MV-4-11 (cell line): ENCODE results near the gene UGT2A1.
A peak's percentile ranks its signal among the peaks of the same experiment; 100 is the strongest.
"Not testable (repeated sequence)": the region's sequence is repeated elsewhere in the genome, so short reads cannot be mapped to it uniquely, and the experiment has no call there.

Experiments
- DNase-seq: peaks from one replicate; lab custom pipeline; 2025; lab: John Stamatoyannopoulos, UW

UGT2A1 gene

DNA sequence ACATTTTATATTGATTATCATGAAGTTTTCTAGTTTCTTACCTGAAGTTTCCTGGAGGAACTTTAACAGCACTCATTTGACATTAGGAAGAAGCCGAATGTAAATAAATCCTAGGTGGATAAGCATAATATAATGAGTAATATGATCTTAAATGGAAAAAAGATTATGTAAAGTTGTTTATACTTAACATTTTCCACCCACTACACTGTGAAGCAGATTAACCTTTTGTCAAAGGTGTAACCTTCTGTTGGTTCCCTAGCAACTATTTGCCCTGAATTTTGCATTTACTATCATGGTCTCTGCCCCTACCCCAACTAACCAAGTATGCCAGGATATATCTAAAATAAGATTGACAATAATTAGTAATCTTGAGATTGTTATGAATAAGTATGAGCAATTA, at the start of gene UGT2A1:
UGT2A1 (minus strand) TSS at position 101 of the 400 bp plus-strand sequence. CDS start 5,603 bp downstream, outside the sequence.
- DNase-seq, result no peak

DNA sequence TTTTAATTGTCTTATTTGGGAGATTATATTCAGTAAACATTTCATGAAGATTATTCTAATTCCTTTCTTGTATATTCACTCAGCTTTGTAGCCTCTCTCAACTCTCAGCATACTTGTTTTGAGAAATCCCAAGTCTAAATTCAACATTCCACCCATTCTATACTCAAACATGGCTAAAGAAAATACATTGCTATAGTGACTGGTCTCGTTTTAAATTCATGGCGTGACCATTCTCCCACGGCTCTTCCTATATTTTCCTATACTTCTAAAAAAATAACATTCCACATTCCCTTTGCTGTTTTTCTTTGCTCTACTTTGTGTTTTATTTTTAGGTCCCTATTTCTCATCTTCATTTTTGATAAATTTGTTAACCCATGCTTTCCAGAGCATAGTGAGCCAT, 49.2 kb upstream of the UGT2A1 start:
- no peak for DNase-seq

DNA sequence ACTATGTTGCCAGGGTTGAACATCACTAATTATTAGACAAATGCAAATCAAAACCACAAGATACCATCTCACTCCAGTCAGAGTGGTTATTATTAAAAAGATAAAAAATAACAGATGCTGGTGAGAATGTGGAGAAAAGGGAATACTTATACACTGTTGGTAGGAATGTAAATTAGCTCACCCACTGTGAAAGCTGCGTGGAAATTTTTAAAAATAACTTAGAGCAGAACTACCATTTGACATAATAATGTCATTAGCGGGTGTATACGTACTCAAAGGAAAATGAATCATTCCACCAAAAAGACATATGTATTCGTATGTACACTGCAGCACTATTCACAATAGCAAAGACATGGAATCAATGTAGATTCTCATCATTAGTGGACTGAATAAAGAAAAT, 48.6 kb upstream of the UGT2A1 start:
- no peak for DNase-seq

DNA sequence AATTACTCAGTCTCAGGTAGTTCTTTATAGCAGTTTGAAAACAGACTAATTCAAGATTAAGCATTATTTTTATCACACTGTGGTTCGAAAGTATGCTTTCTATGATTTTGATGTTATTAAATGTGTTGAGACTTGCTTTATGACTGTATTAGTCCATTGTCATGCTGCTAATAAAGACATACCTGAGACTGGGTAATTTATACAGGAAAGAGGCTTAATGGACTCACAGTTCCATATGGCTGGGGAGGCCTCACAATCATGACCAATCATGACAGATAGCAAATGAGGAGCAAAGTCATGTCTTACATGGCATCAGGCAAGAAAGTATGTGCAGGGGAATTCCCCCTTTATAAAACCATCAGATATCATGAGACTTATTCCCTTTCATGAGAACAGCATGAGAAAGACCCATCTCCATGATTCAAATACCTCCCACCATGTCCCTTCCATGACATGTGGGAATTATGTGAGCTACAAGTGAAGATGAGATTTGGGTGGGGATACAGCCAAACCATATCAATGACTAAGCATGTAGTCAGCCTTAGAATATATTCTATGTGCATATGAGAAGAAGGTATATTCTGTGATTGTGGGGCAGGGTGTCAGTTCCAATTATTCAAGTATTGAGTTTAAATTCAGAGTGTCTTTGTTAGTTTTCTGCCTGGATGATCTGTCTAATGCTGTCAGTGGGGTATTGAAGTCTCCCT, 44.6 kb upstream of the UGT2A1 start:
- no peak for DNase-seq

DNA sequence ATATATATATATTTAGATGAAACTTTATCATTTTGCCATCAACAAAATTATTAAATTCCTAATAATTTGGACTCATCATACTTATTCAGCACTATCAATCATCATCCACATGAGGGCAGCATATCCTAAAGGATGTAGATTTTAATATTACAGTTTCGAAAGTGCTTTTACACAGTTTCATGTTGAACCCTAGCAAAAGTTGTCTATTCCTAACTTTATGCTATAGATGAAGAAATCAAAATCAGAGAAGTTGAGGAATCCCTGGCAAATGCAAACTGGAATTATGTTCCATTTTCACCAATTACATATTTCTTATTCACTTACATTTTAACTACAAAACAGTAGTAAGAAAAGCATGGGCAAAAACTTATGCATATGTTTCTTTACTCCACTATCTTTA, 36.6 kb upstream of the UGT2A1 start:
- DNase-seq, result peak; percentile 9

DNA sequence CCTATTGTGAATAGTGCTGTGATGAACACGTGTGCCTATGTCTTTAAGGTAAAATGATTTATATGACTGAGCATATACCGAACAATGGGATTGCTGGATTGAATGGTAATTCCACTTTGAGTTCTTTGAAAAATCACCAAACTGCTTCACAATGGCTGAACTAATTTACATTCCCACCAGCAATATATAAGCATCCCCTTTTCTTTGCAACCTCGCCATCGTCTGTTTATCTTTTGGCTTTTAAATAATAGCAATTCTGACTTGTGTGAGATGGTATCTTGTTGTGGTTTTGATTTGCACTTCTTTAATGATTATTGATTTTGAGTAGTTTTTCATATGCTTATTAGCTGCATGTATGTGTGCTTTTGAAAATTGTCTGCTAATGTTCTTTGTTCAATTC, 31.8 kb upstream of the UGT2A1 start:
- no peak for DNase-seq

DNA sequence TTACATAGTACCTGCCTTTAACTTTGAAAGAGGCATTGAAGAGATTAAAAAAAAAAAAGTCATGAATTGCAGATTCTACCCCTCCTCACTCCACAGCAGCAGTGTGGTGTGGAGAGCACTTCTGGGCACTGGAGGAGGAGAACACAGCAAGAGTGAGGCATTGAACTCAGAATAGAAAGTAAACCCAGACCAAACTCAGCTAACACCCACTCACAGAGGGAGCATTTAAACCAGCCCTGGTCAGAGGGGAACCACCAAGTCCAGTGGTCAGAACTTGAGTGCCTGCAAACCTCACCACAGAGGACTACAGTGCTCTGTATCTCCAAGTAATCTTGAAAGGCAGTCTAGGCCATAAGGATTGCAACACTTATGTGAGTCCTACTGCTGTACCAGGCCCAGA, 15.6 kb upstream of the UGT2A1 start:
- DNase-seq, result peak; percentile 33

DNA sequence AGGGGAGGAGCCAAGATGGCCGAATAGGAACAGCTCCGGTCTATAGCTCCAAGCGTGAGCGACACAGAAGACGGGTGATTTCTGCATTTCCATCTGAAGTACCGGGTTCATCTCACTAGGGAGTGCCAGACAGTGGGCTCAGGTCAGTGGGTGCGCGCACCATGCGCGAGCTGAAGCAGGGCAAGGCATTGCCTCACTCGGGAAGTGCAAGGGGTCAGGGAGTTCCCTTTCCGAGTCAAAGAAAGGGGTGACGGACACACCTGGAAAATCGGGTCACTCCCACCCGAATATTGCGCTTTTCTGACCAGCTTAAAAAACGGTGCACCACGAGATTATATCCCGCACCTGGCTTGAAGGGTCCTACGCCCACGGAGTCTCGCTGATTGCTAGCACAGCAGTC, 11.0 kb upstream of the UGT2A1 start:
- not testable (repeated sequence) for DNase-seq

DNA sequence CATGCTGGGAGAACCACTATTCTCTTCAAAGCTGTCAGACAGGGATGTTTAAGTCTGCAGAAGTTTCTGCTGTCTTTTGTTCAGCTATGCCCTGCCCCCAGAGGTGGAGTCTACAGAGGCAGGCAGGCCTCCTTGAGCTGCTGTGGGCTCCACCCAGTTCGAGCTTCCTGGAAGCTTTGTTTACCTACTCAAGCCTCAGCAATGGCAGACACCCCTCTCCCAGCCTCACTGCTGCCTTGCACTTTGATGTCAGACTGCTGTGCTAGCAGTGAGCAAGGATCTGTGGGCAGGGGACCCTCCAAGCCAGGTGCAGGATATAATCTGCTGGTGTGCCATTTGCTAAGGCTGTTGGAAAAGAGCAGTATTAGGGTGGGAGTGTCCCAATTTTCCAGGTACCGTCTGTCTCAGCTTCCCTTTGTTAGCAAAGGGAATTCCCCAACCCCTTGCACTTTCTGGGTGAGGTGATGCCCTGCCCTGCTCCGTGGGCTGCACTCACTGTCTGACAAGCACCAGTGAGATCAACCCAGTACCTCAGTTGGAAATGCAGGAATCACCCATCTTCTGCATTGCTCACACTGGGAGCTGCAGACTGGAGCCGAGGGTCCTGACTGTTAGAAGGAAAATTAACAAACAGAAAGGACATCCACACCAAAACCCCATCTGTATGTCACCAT, 8.2 kb upstream of the UGT2A1 start:
- not testable (repeated sequence) for DNase-seq

DNA sequence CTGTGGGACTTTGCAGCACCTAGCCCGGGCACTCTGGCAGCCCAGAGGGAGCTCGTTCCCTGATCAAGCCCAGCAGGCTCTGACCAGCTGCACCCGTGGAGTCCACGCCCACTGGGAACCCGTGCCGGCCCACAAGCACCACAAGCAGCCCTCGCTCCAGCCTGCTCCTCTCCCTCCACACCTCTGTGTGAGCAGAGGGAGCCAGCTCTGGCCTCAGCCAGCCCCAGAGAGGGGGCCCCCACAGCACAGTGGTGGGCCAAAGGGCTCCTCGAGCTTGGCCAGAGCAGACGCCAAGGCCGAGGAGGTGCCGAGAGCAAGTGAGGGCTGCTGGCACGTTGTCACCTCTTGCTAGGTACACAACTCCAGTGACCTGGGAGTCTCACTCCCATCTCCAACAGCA, 5.1 kb upstream of the UGT2A1 start:
- DNase-seq, result no peak

DNA sequence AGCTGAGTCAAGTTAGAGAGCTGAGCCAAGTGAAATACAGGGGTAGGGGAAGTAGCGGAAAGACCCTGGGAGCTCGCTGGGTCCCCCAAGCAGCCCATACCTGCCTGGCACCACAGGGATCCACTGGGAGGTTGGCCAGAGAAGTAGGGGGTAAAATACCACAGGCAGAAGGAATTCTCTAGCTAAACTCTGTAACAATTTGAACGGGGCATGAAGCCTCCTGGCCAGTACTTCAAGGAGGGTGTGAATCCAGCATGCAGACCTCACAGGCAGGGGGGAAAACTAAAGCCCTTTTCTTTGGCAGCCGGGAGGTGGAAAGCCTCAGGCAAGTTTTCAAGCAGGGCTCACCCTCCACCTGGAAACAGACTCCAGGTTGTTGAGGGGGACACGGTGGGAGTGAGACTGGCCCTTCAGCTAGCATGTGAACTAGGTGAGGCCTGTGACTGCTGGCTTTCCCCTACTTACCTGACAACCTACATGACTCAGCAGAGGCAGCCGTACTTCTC, 3.7 kb upstream of the UGT2A1 start:
- no peak for DNase-seq

DNA sequence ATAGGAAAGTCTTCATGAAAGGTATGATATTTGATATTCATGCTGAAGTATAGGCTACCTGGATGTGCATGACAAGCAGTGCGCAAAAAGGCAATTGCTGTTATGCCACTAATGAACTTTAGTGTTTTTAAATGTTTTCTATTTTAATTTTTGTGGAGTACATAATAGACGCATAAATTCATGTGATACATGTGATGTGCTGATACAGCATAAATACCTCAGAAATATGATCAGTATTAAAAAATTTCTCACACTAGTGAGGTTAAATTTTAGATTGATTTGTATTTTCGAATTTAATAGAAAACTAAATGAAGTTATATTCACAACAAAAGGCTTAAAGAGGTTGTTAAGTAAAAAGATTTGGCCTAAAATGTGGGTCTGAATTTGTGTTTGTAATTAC, 2.2 kb downstream of the UGT2A1 start:
- no peak for DNase-seq

DNA sequence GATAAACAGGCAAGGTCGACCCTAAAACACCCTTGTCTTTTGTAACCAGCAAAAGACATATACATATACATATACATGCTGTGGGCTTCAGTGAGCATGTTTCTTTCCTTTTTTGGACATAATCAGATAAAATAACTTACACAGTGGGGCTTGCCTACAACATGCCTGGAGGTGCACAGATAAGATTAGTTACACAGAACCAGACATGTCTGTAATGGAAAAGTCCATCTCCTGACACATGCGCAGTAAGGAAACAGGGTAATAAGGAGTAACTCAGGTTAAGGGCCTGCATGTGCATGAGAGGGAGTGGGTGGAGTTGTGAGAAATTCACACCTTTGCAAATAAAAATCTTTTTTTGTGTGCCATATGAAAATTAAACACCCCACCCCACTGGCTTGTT, 3.4 kb downstream of the UGT2A1 start:
- no peak for DNase-seq

DNA sequence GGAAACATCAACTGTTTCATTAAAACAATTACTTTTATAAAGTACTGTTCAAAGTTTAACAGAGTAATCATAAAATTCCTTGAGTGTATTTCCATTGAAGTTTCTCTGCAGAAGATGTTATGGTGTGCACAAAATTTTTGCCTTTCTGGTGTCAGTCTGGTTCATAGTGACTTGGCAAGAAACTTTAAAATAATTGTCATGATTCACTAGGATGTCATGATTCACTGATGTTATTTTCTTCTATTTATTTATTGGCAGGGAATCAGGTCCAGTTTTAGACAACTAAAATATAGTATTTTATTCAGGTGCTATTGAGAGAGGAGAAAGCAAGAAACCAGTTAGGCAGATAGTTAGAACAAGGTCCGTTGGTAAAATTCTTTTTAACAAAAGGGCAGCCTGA, 3.8 kb downstream of the UGT2A1 start:
- no peak for DNase-seq

DNA sequence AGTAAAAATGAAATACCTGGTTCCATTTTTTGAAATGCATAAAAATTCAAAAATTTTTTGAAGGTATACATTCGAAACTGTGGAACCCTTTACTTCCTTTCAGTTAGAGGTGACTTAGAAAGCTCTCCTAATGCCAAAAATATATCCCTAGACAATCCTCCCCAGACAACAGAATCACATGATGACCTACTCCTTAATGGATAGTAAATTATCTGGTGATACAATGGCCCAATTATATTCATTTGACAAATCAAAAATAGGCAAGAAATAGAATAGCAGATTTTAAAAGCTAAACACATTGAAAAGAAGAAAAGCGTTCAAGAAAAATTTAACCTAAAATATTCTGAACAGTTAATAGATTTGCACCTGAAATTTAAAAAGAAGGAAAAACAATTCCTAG, 10.1 kb downstream of the UGT2A1 start:
- no peak for DNase-seq

DNA sequence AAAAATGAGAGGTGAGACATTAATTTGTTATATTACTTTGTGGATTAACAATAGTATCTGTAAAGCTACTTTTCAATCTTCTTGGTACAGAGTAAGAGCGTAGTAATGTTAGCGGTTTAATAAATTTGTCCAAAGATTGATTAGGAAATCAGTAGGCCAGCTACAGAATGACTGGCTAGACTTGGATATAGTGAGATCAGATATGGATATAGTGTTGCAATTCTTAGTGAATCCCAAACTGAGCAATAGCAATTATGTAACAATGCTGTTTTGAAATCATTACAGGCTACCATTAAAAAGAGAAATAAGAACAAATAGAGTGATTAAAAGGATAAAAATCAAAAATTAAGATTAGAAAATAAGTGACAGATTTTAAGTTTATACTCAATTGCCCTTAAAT, 12.8 kb downstream of the UGT2A1 start:
- no peak for DNase-seq

DNA sequence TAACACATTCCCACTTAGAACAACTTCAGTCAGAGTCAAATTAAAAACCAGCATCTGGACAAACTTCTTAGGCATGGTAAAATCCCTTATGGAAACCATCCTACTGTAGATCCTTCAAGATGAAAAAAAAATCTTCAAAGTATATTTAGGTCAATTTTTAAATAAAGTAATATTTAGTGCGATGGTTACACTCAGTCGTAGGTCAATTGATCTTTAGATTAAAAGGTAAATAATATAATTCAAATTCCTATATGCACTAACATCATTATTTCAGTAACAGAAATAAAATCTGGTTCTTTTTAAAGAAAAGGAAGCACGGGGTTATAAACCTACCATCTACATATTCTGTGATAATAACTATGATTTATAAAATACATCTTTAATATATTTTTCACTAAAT, 13.5 kb downstream of the UGT2A1 start, which contains the start of gene UGT2A2:
UGT2A2 (minus strand) TSS at position 101 of the 400 bp plus-strand sequence; CDS start at position 99, 2 bp downstream.
- DNase-seq, result no peak

DNA sequence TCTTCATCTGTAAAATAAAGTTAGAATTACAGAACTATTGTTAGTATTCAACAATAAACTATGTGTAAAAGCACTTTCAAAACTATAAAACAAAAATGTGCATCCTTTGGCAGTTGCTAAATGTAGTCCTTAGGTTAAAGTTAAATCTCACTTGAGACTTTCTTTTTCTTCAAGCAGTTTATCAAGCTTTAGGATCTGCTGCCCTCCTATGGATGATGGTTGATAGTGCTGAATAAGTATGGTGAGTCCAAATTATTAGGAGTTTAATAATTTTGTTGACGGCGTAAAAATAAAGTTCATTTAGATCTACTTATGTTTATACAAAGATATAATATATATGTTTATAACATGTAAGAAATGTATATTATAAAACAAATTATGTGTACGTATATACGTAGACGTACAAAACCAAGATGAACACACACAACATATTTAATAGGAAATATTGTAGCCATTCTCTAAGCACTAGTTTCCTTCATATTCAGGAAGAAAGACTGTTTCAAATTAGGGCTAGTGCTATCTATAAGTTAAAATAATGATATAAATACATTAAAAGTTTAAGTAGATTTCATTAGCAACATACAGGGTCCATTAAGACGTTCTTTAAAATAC, 35.9 kb downstream of the UGT2A1 start:
- DNase-seq, result peak; percentile 13

DNA sequence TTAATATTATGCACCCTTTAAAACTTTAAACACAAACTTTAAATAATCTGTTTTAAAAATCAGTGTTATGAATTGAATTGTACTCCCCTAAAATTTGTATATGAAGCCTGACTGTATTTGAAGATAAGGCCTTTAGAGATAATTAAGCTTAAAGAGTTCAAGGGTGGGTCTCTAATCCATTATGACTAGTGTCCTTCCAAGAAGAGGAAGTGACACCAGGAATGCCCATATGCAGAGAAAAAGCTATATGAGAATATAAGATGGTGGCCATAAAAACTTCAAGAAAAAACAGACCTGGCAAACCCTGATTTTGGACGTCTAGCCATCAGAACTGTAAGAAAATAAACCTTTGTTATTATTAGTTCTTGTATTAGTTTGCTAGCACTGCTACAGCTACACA, 42.6 kb downstream of the UGT2A1 start:
- no peak for DNase-seq

DNA sequence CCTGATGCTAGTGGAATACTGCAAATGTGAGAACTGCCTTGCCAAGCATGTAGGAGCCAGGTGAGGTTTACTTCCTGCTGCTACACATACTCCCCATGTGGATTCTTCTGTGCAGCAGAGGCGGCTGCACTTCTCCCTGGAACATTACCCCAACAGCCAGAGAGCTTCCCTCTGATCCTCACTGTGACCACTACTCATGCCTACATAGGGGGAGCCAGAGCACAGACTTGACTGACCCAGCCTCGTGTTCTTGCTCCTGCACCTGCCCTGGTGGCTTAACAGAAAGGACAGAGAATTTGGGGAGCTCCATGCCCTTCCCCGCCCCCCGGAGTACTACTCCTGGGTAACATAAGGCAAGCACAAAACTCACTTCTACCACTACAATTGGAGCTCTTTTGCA, 52.0 kb downstream of the UGT2A1 start:
- DNase-seq, result no peak

DNA sequence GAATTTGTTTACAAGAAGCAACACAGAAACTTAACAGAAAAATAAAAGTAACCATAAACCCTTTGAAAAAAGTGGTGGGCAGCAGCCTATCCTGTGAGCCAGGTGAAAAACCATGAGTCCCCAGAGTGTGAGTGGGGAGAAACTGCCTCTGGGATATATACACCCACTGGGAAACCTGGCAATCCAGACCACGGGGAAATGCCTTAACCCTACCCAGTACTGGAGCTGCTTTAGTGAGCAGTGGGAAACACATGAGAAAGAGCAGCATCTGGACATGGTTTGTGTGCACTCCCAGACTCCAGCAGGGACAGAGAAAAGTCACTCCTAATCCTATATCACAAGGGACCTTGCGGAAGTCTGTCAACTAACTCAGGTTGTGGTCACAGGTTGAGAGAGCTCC, 53.0 kb downstream of the UGT2A1 start:
- no peak for DNase-seq

DNA sequence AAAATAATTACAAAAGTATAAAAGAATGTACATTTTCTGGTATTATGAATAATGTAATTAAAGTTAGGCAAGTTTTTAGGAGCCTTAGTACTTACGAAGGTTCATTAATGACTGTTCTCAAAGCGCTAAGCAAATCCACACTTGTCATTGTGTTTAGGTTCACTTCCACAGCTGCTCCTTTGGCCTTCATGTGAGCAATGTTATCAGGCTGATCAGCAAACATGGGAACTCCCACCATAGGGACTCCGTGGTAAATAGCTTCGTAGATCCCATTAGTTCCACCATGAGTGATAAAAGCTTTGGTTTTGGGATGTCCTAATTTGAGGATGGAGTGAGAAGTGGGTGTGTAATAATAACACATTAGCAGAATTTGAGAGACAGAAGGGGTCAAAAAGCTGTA, 58.7 kb downstream of the UGT2A1 start:
- DNase-seq, result no peak

DNA sequence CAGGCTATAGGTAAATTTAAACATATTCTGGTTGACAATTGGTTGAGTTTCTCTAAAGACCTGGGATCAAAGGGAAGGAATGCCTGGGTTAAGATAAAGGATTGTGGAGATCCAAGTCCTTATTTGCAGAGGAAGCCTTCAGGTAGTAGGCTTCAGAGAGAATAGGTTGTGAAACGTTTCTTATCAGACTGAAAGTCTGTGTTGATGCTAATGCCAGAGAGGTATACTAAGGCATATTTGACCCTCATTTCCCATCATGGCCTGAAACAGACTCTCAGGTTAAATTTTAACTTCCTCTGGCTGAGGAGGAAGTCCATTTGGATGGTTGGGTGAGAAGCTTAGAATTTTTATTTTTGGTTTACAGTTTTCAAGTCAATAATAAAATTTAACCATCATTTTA, 61.7 kb downstream of the UGT2A1 start:
- no peak for DNase-seq
